BE2C (cell line): ENCODE data around the gene TECPR2.

Experiments
- DNase-seq: peaks from one replicate; pipeline ENCODE4 v3.0.0-alpha.2; 2020
- H3K27me3 ChIP-seq: fragments of 250-450 bp; sonication (Bioruptor Pico); 2 replicates; pipeline ENCODE4 v1.5.1; 2020; ENCODE audit warnings: mild to moderate bottlenecking
- H3K36me3 ChIP-seq: fragments of 250-450 bp; sonication (Bioruptor Pico); 2 replicates; pipeline ENCODE4 v1.5.1; 2020; ENCODE audit warnings: mild to moderate bottlenecking
- H3K4me1 ChIP-seq: fragments of 250-450 bp; sonication (Bioruptor Pico); 2 replicates; pipeline ENCODE4 v1.5.1; 2020
- H3K4me3 ChIP-seq: 2 replicates; pipeline ENCODE4 v1.5.1; 2011; ENCODE audit warnings: low read depth, low read length
- H3K9me3 ChIP-seq: fragments of 250-450 bp; sonication (Bioruptor Pico); 2 replicates; pipeline ENCODE4 v1.5.1; 2020
- CTCF ChIP-seq: IDR thresholded peaks from 2 replicates; pipeline ENCODE4 v1.5.1; 2012; ENCODE audit warnings: mild to moderate bottlenecking, low read depth, low read length

Gene TECPR2

GRCh38 chr14:102375119-102375518 is 12.4 kb downstream of the TECPR2 start:
- no peak for DNase-seq
- H3K27me3 ChIP-seq = no peaks in the 10 kb centered on the region
- H3K4me1 ChIP-seq = no peaks in the 10 kb centered on the region
- peaks cover 10% of the 10 kb centered on the region for H3K36me3 ChIP-seq
- TF ChIP-seq CTCF = no peak
- H3K9me3 ChIP-seq = no peaks in the 10 kb centered on the region
- no peak overlapping the region for H3K4me3 ChIP-seq

GRCh38 chr14:102377696-102378095 is 15.0 kb downstream of the TECPR2 start:
- DNase-seq = no peak
- Histone ChIP-seq H3K36me3 (peaks cover 10% of the 10 kb centered on the region), H3K4me1 (no peaks in the 10 kb centered on the region), H3K27me3 (no peaks in the 10 kb centered on the region), H3K4me3 (no peak overlapping the region), H3K9me3 (no peaks in the 10 kb centered on the region)
- TF ChIP-seq CTCF = no peak

DNA sequence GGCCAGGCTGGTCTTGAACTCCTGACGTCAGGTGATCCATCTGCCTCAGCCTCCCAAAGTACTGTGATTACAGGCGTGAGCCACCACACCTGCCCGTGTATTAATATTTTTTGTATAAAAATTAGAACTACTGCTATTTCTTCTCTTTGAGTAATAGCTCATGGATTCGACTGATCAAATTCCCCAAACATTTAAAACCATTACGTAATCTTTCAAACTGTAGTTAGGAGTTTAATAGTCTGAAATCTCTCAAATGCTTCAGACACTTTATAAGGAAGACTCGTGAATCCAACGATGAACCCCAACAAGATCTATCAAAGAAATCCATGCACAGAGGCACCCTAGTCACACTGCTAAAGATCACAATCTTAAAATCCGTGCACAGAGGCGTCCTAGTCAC is 16.1 kb downstream of the TECPR2 start:
- Histone ChIP-seq H3K9me3 (no peaks in the 10 kb centered on the region), H3K4me3 (no peak overlapping the region), H3K4me1 (no peaks in the 10 kb centered on the region), H3K27me3 (no peaks in the 10 kb centered on the region), H3K36me3 (peaks cover 10% of the 10 kb centered on the region)
- no peak for TF ChIP-seq CTCF
- DNase-seq = no peak

GRCh38 chr14:102387086-102387485 is 24.3 kb downstream of the TECPR2 start:
- no peak for DNase-seq
- Histone ChIP-seq H3K9me3 (no peaks in the 10 kb centered on the region), H3K4me1 (no peaks in the 10 kb centered on the region), H3K4me3 (no peak overlapping the region), H3K36me3 (no peaks in the 10 kb centered on the region), H3K27me3 (no peaks in the 10 kb centered on the region)
- TF ChIP-seq CTCF = no peak

DNA sequence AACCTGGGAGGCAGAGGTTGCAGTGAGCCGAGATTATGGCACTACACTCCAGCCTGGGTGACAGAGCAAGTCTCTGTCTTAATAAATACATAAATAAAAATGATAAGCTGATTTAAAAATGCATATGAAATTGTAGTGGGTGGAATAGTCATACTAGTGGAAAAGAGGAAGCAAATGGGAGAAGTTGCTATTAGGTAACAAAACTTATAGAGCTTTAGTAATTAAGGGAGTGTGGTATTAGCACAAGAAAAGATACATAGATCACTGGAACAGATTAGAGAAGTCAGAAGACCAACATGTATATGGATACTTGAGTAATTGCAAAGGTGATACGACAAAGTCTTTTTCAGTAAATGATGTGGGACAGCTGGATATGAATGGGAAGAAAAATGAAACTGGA is 26.5 kb downstream of the TECPR2 start:
- H3K9me3 ChIP-seq = no peaks in the 10 kb centered on the region
- no peaks in the 10 kb centered on the region for H3K4me1 ChIP-seq
- no peak overlapping the region for H3K4me3 ChIP-seq
- H3K27me3 ChIP-seq = no peaks in the 10 kb centered on the region
- TF ChIP-seq CTCF = no peak
- no peaks in the 10 kb centered on the region for H3K36me3 ChIP-seq
- DNase-seq = no peak

DNA sequence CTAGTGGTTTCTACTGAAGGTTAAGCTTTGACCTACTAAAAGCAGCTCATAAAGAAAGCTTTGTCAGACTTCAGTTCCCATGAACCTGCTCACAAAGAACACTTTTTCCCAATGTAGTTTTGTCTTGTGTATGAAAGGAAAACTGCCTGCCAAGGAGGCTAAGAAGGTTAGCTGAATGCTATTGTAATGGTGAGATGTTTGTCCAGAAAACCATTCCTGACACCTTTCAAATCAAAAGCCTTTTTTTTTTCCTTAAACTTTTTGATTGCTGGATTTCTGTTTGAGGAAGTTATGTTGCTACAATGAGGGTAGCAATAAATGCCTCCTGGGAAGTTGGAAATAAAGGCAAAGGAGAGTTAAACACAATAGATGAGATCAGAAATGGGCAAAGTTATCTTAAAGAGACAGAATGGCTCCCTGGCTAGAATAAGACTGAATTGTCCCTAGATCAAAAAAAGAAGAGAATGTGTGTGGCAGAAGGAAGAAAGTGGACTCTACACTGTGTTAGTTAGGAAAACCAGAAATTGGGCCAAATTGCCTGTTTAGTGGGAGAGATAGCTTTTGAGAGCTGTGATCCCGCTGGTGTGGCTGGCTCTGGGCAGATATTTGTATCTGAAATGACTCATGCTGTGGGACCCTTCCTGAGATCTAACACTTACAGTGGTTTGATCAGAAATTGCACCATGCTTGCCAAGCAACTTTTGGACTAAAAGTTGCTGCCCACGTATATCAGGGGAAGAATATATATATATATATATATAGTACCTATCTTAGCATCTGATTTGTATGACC is 27.5 kb downstream of the TECPR2 start:
- no peak for DNase-seq
- H3K36me3 ChIP-seq = no peaks in the 10 kb centered on the region
- H3K9me3 ChIP-seq = no peaks in the 10 kb centered on the region
- no peaks in the 10 kb centered on the region for H3K4me1 ChIP-seq
- H3K4me3 ChIP-seq = no peak overlapping the region
- no peak for TF ChIP-seq CTCF
- no peaks in the 10 kb centered on the region for H3K27me3 ChIP-seq
